Lung (tissue), 12 donors: ENCODE results near the gene MDC1. TPM values are rescaled to one million over a fixed set of nuclear protein-coding genes. Genes with fewer than 3 reads are reported as not detected.

Experiments
- ATAC-seq: fragments of 200-7000 bp; cut with Tn5 transposase; one replicate; pipeline ENCODE4 v1.9.1; 2020; ENCODE audit warnings: moderate number of reproducible peaks; ENCODE audit not compliant: insufficient read depth, low FRiP score
- DNase-seq, 3 donors: peaks; one replicate each; pipeline ENCODE4 v3.0.0-alpha.2; 2013 to 2017
- H3K27ac ChIP-seq, 2 donors: one replicate each; pipeline ENCODE4 v1.5.1; 2013; ENCODE audit warnings: mild to moderate bottlenecking in 2 of 2, moderate library complexity in 2 of 2, control low read depth in 1 of 2, inconsistent platforms in 1 of 2, low read depth in 1 of 2, low read length in 1 of 2
- H3K27me3 ChIP-seq, 3 donors: one replicate each; pipeline ENCODE4 v1.5.1; 2013; ENCODE audit warnings: low read length in 2 of 3; ENCODE audit not compliant: control insufficient read depth in 3 of 3, insufficient read depth in 3 of 3
- H3K36me3 ChIP-seq, 4 donors: one replicate each; pipeline ENCODE4 v1.5.1; 2013; ENCODE audit warnings: low read length in 4 of 4, mild to moderate bottlenecking in 1 of 4, moderate library complexity in 1 of 4; ENCODE audit not compliant: control insufficient read depth in 4 of 4, insufficient read depth in 4 of 4
- H3K4me1 ChIP-seq, 5 donors: one replicate each; pipeline ENCODE4 v1.5.1; 2013; ENCODE audit warnings: low read length in 5 of 5, mild to moderate bottlenecking in 2 of 5, moderate library complexity in 1 of 5; ENCODE audit not compliant: control insufficient read depth in 5 of 5, insufficient read depth in 5 of 5
- H3K4me3 ChIP-seq: one replicate; pipeline ENCODE4 v1.5.1; 2013; ENCODE audit warnings: mild to moderate bottlenecking, control low read depth, moderate library complexity
- H3K9ac ChIP-seq, 2 donors: one replicate each; pipeline ENCODE4 v1.5.1; 2013; ENCODE audit warnings: low read length in 2 of 2, control low read depth in 1 of 2; ENCODE audit not compliant: insufficient read depth in 1 of 2
- H3K9me3 ChIP-seq, 4 donors: one replicate each; pipeline ENCODE4 v1.5.1; 2013; ENCODE audit warnings: low read length in 3 of 4, mild to moderate bottlenecking in 1 of 4, moderate library complexity in 1 of 4; ENCODE audit not compliant: control insufficient read depth in 4 of 4, insufficient read depth in 3 of 4
- CTCF ChIP-seq: IDR thresholded peaks from 2 replicates; pipeline ENCODE4 v1.5.1; 2012; ENCODE audit warnings: mild to moderate bottlenecking; ENCODE audit errors: control extremely low read depth, extremely low read depth
- WGBS, 2 donors: extraction: QIAGEN DNeasy Blood & Tissue Kit; methylation state at CpG; one replicate each; pipeline ENCODE4 v1.1.7; 2013; 5-methylcytosine and 5-hydroxymethylcytosine counted together
- polyA plus RNA-seq, 2 donors: library from polyadenylated mRNA; stranded (reverse); fragments of 200-250 nt; gene quantifications; one replicate each; pipeline ENCODE4 v1.2.1, GENCODE V29; 2013
- total RNA-seq, 2 donors: library from RNA; depleted of rRNA in 1 of 2; stranded (reverse); fragments of >200 nt in 1 of 2; gene quantifications; one replicate each; pipeline ENCODE4 v1.2.1, GENCODE V29; 2014 to 2021
- donor health status: control.
- donor health status: control.
- donor health status: Bipolar disorder and iron deficiency.
- donor health status: healthy.
- donor health status: DM: yes; HTN: yes; CAD: no.

Gene MDC1
- total and polyA plus RNA-seq, 4 donors, result 9.9 to 34.0 (median 12.4) TPM

- WGBS, 2 donors, result 91 to 95% methylated on average over 11 of the region's 11 CpGs
- no peak for DNase-seq
- no peak for TF ChIP-seq CTCF
- Histone ChIP-seq H3K27ac (peak overlapping the region in 1 of 2 donors; percentile 98), H3K27me3 (no peaks in the 10 kb centered on the region), H3K9me3 (no peaks in the 10 kb centered on the region), H3K36me3 (peaks cover 0 to 9% (median 2%) of the 10 kb centered on the region in 4 donors), H3K4me3 (no peak overlapping the region), H3K9ac (no peak overlapping the region), H3K4me1 (peaks cover 0 to 55% (median 24%) of the 10 kb centered on the region in 5 donors)
- no peak for ATAC-seq
Observed at GRCh38 chr6:30689022-30689865, 27.8 kb downstream of the MDC1 start.

GRCh38 chr6:30688569-30688968 lies 28.5 kb downstream of the MDC1 start:
- Histone ChIP-seq H3K36me3 (peaks cover 0 to 9% (median 2%) of the 10 kb centered on the region in 4 donors), H3K4me3 (no peak overlapping the region), H3K27me3 (no peaks in the 10 kb centered on the region), H3K4me1 (peaks cover 0 to 61% (median 25%) of the 10 kb centered on the region in 5 donors), H3K9me3 (no peaks in the 10 kb centered on the region), H3K9ac (peak overlapping the region in 1 of 2 donors; percentile 26), H3K27ac (peak overlapping the region; percentile 95 to 98)
- ATAC-seq, result no peak
- 92% methylated on average over 9 of the region's 9 CpGs for WGBS, 2 donors
- no peak for TF ChIP-seq CTCF
- DNase-seq, result no peak

DNA sequence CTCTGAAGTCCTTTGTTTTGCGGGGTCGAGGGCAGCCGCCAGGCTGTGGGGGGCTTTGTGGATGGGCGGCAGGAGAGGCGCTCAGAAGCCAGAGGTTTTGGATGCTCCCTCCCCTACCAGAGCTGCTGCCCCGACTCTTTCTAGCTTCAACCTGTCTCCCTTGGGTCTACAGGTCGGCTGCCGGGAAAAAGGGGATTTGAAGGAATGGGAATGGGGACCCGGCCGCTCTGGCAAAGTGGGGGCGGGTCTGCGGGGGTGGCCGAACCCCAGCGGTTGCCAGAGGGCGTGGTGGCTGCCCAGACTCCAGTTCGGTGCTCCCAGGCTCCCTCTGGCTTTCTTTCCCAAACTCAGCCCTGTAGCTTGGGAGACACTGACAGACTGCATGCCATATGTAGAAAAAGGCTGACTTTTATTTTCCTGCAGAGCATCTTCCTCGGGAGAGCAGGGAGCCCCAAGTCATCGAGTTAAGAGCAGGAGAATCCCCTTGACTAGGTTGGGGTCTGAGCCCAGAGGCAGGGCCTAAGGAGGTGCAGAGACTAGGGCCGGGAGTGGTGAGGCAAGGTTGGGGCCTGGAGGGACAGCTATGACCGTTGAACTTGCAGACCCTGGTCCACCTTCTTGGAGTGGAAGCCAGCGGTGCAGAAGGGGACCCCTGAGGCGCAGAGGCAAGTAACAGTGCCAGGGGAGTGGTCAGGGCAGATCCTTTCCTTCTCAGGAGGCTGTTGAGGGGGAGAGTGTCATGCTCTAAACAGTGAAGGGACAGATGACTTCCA lies 29.2 kb downstream of the MDC1 start:
- peaks cover 0 to 68% (median 25%) of the 10 kb centered on the region in 5 donors for H3K4me1 ChIP-seq
- no peaks in the 10 kb centered on the region for H3K9me3 ChIP-seq
- H3K27me3 ChIP-seq, result no peaks in the 10 kb centered on the region
- WGBS, 2 donors, result 19 to 22% methylated on average over 22 of the region's 22 CpGs
- TF ChIP-seq CTCF, result no peak
- H3K36me3 ChIP-seq, result peaks cover 0 to 13% (median 2%) of the 10 kb centered on the region in 4 donors
- H3K4me3 ChIP-seq, result peak overlapping the region; percentile 66
- ATAC-seq (no peak), DNase-seq (peak; percentile 61 to 74 (median 64))
- peak overlapping the region; percentile 95 to 98 for H3K27ac ChIP-seq
- H3K9ac ChIP-seq, result peak overlapping the region in 1 of 2 donors; percentile 26
